Kidney epithelial cell (primary cell): ENCODE results near the gene TMEM26. TPM values are rescaled to one million over a fixed set of nuclear protein-coding genes. Genes with fewer than 3 reads are reported as not detected.

ENCODE experiments used
- DNase-seq: peaks from one replicate; pipeline ENCODE4 v3.0.0-alpha.2; 2010; ENCODE audit warnings: low read depth
- H3K27me3 ChIP-seq: 2 replicates; pipeline ENCODE4 v1.6.0; 2011; ENCODE audit warnings: low read length; ENCODE audit not compliant: control insufficient read depth, insufficient read depth
- H3K36me3 ChIP-seq: 2 replicates; pipeline ENCODE4 v1.5.1; 2011; ENCODE audit warnings: low read length; ENCODE audit not compliant: control insufficient read depth, insufficient read depth
- H3K4me3 ChIP-seq: 2 replicates; pipeline ENCODE4 v1.5.1; 2011; ENCODE audit warnings: low read depth, mild to moderate bottlenecking, control low read depth, low read length
- CTCF ChIP-seq: IDR thresholded peaks from 2 replicates; pipeline ENCODE4 v1.5.1; 2011; ENCODE audit warnings: mild to moderate bottlenecking, moderate library complexity, low read length, control low read depth, inconsistent platforms; ENCODE audit not compliant: insufficient read depth, poor library complexity, severe bottlenecking
- total RNA-seq: library from RNA; depleted of rRNA; stranded (reverse); fragments of >200 nt; gene quantifications from 2 replicates; pipeline ENCODE4 v1.2.3, GENCODE V29; 2015

TMEM26 gene
- total RNA-seq, 1 donor from 2014 or later, result 0.33 TPM

- Histone ChIP-seq H3K36me3 (no peaks in the 10 kb centered on the region), H3K27me3 (peaks cover 10% of the 10 kb centered on the region), H3K4me3 (no peak overlapping the region)
- DNase-seq, result no peak
- TF ChIP-seq CTCF, result no peak
Observed at GRCh38 chr10:61448091-61448490, 5.1 kb downstream of the TMEM26 start.

- no peak overlapping the region for H3K4me3 ChIP-seq
- DNase-seq, result no peak
- TF ChIP-seq CTCF, result no peak
Observed at GRCh38 chr10:61439058-61439609, 14.0 kb downstream of the TMEM26 start.

GRCh38 chr10:61438141-61438988 is 14.8 kb downstream of the TMEM26 start:
- Histone ChIP-seq H3K36me3 (no peaks in the 10 kb centered on the region), H3K4me3 (no peak overlapping the region), H3K27me3 (no peaks in the 10 kb centered on the region)
- TF ChIP-seq CTCF, result no peak
- no peak for DNase-seq

More at GRCh38 chr10:61439058-61439609, 14.0 kb downstream of the TMEM26 start:
- Histone ChIP-seq H3K36me3 (no peaks in the 10 kb centered on the region), H3K27me3 (no peaks in the 10 kb centered on the region)

GRCh38 chr10:61423178-61423577 is 30.0 kb downstream of the TMEM26 start:
- no peaks in the 10 kb centered on the region for H3K27me3 ChIP-seq
- H3K4me3 ChIP-seq, result no peak overlapping the region
- DNase-seq, result no peak
- no peaks in the 10 kb centered on the region for H3K36me3 ChIP-seq
- no peak for TF ChIP-seq CTCF

- Histone ChIP-seq H3K4me3 (no peak overlapping the region), H3K36me3 (no peaks in the 10 kb centered on the region), H3K27me3 (no peaks in the 10 kb centered on the region)
- no peak for DNase-seq
- no peak for TF ChIP-seq CTCF
Observed at GRCh38 chr10:61417661-61418060, 35.5 kb downstream of the TMEM26 start.

- no peak for TF ChIP-seq CTCF
Observed at GRCh38 chr10:61415824-61416223, 37.4 kb downstream of the TMEM26 start.

More at GRCh38 chr10:61415824-61416223, 37.4 kb downstream of the TMEM26 start:
- H3K36me3 ChIP-seq, result no peaks in the 10 kb centered on the region
- no peaks in the 10 kb centered on the region for H3K27me3 ChIP-seq
- no peak overlapping the region for H3K4me3 ChIP-seq
- DNase-seq, result no peak
